Epithelial cell of proximal tubule (primary cell): ENCODE results near the gene PTPRN2. TPM values are rescaled to one million over a fixed set of nuclear protein-coding genes. Genes with fewer than 3 reads are reported as not detected.
"Not testable (repeated sequence)": the region's sequence is repeated elsewhere in the genome, so short reads cannot be mapped to it uniquely, and the experiment has no call there.

Source experiments
- DNase-seq: peaks from one replicate; pipeline ENCODE4 v3.0.0-alpha.2; 2011; ENCODE audit warnings: low read depth
- H3K4me3 ChIP-seq: 2 replicates; pipeline ENCODE4 v1.5.1; 2011; ENCODE audit warnings: low read depth, mild to moderate bottlenecking, low read length
- CTCF ChIP-seq: conservative IDR thresholded peaks from 2 replicates; pipeline ENCODE4 v1.5.1; 2012; ENCODE audit warnings: low read depth, mild to moderate bottlenecking, low read length
- total RNA-seq: library from RNA; depleted of rRNA; stranded (reverse); fragments of >200 nt; gene quantifications from 2 replicates; pipeline ENCODE4 v1.2.3, GENCODE V29; 2015

Gene PTPRN2
- 2.5 and 2.8 TPM in 2 replicates for total RNA-seq

GRCh38 chr7:158587162-158588084, at the start of gene PTPRN2:
PTPRN2 (minus strand) TSS chr7:158587823.
- TF ChIP-seq CTCF = no peak
- DNase-seq = no peak
- H3K4me3 ChIP-seq = peak within 1 kb of the TSS; percentile 47

GRCh38 chr7:158633055-158633956, 45.7 kb upstream of the PTPRN2 start:
- TF ChIP-seq CTCF = no peak
- no peak for DNase-seq
- H3K4me3 ChIP-seq = no peak overlapping the region

DNA sequence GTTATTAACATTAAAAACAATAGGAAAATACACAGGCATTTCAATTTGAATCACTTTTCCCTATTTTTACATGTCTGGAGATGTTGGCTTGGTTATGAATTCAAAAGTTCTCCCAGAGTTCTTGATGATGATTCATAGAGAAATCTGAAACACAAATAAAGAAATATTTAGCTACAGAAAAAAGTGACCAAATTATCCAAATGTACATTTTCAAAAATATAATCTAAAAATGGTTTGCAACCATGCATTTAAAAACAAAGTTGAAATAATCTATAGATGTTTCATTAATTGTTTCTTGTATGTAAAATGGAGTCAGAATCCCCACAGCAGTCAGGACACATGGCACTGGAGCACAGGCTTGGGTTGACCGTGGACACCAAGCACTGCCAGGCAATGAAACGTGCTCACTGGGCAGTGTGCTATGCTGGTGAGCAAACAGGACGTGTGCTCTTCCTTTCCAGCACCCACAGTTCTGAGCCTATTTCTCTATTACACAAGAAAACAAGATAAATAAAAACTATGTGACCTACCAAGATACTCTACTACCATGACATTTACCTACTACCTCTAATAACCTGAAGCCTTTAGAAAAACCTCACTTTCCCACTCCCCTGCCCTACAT, 44.1 kb upstream of the PTPRN2 start:
- DNase-seq = no peak
- no peak for TF ChIP-seq CTCF
- H3K4me3 ChIP-seq = no peak overlapping the region

DNA sequence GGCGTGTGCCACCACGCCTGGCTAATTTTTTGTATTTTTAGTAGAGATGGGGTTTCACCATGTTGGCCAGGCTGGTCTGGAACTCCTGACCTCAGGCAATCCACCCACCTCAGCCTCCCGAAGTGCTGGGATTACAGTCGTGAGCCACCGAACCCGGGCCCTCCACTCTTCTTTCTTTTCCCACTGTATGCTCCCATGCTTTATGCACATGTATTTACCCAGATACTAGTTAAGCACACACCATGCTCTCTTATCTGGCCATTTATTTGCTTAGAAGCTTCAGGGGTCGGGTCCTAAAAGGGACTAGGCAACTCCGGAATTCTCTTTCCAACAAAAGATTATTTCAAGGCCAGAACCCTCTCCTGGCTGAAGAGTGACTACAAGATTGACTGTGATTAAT, 38.7 kb upstream of the PTPRN2 start:
- H3K4me3 ChIP-seq, DNase-seq: not testable (repeated sequence)

DNA sequence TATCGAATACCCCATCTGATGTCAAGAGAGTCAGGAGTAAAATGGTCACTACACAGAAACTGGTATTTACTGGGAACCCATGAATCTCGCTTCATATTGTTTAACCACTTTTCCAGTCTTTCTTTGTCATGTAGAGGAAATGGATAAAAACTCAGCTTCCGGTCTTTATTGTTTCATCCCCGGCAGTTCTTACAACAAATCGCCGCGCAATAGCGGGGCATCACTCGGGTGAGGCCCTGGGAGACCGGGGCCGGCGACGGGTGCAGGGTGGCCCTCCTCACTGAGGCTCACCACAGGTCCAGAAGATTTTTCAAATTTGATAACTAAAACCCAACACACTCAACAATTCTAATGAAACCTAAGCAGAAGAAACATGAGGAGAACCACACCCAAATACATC, 35.6 kb upstream of the PTPRN2 start:
- no peak for TF ChIP-seq CTCF
- no peak for DNase-seq
- H3K4me3 ChIP-seq = no peak overlapping the region

DNA sequence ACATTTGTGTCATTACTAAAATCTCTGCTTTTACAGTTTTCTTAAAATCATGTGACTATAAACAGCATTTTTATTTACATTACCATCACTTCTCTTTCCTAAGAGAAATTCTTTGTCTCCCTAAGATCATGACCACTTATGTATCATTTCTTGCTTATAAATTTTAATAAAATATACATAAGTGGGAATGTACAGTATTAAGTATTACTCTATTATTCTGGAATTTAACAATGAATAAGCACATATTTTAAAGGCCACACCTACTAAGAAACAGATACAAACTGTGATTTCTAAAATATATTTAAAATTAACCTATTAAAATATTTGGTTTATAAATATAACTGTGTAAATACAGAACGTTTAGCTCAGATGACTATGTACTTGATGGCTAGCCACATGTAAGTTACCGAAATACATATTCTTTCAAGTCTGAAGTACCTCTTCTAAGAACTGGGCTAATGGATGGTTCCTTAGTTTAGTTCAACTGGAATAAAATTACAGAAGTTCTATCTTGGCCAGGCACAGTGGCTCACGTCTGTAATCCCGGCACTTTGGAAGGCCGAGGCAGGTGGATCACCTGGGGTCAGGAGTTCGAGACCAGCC, 33.3 kb upstream of the PTPRN2 start:
- no peak for DNase-seq
- H3K4me3 ChIP-seq = no peak overlapping the region
- no peak for TF ChIP-seq CTCF
